Activated T-cell treated with anti-CD3 and anti-CD28 coated beads, Interleukin-2, amount 50 U/mL, for 4 hours (primary cell): ENCODE data around the gene SGTA. TPM values are rescaled to one million over a fixed set of nuclear protein-coding genes. Genes with fewer than 3 reads are reported as not detected.

Source experiments
- ATAC-seq, 2 donors: fragments of 200-7000 bp; cut with Tn5 transposase; one replicate each; pipeline ENCODE4 v1.10.0; 2021
- DNase-seq: peaks from one replicate; pipeline ENCODE4 v3.0.0-alpha.2; 2020
- H3K27me3 Mint-ChIP-seq: one replicate; pipeline ENCODE4 v1.8.0; 2021; ENCODE audit warnings: low read depth, mixed read lengths
- H3K36me3 Mint-ChIP-seq: one replicate; pipeline ENCODE4 v1.8.0; 2022; ENCODE audit warnings: mixed read lengths; ENCODE audit not compliant: insufficient read depth
- H3K4me1 Mint-ChIP-seq: one replicate; pipeline ENCODE4 v1.8.0; 2021; ENCODE audit warnings: low read depth, mixed read lengths
- H3K4me3 Mint-ChIP-seq: one replicate; pipeline ENCODE4 v1.8.0; 2021; ENCODE audit warnings: mild to moderate bottlenecking, moderate library complexity, mixed read lengths
- H3K9me3 Mint-ChIP-seq: one replicate; pipeline ENCODE4 v1.8.0; 2021; ENCODE audit warnings: mixed read lengths
- total RNA-seq, 3 donors: library from RNA; stranded (reverse); gene quantifications; one replicate each; pipeline ENCODE4 v1.2.1, GENCODE V29; 2021

SGTA gene
- total RNA-seq, 3 donors from 2014 or later, result 99.3 to 107 (median 102) TPM

DNA sequence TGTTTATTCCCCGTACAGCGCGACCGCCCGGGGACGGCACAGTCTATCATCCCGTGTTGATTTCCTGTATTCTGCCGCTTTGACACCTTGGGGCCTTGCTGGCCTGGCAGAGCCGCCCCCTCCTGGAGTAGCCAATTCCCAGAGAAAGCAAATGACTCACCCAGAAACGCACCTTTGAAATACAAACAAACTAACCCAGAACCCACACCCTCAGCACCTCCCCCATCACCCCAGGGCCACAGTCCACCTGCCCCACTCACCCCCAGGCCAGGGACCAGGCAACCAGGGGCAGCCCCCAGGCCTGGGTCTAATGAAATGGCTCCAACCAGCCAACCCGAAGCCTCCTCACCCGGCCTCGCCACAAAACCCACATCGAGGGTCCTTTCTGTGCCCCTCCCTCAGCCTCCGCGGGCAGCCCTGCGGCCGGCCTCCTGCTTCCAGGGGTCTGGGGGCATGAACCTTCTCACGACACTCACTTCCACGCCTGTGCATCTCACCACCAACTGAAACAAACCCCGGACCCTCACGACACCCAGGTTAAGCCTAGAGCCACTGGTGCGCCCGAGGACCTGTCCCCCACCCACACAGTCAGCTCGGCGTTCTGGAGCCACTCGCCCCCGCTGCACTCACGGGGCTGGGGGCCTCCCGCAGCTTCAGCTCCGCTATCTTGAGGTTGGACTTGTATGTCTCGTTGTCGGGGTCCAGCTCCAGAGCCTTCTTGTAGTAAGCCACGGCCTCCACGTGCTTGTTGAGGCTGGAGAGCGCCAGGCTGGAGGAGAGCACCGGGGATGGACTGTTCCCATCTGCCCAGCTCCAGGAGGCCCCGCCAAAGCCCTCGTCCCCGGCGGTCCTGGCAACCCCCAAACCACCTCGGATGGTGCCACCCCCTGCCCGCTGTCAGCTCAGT lies 20.9 kb downstream of the SGTA start:
- peaks cover 4% of the 10 kb centered on the region for H3K4me1 Mint-ChIP-seq
- no peak overlapping the region for H3K4me3 Mint-ChIP-seq
- no peaks in the 10 kb centered on the region for H3K27me3 Mint-ChIP-seq
- peaks cover 26% of the 10 kb centered on the region for H3K36me3 Mint-ChIP-seq
- ATAC-seq (no peak), DNase-seq (no peak)
- no peaks in the 10 kb centered on the region for H3K9me3 Mint-ChIP-seq

DNA sequence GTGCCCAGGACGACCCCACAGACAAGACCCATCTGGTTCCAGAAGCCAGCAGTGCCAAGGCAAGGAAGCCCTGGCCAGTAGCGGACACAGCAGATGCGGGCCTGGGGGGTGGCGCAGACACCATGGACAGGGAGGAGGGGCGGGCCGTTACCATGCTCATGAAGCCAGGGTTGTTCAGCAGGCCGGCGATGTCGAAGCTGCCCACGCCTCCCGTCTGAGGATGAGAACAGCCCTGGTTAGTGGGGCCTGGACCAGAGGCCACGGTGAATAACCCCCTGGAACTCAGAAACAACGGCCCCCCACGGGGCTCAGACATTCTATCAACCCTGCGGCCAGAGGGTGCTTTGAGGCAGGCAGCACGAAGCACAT lies 21.8 kb downstream of the SGTA start:
- Mint-ChIP-seq H3K4me3 (no peak overlapping the region), H3K9me3 (no peaks in the 10 kb centered on the region), H3K36me3 (peaks cover 26% of the 10 kb centered on the region), H3K27me3 (no peaks in the 10 kb centered on the region), H3K4me1 (peaks cover 4% of the 10 kb centered on the region)
- DNase-seq (no peak), ATAC-seq (no peak)

GRCh38 chr19:2759965-2760364 lies 23.1 kb downstream of the SGTA start:
- Mint-ChIP-seq H3K27me3 (no peaks in the 10 kb centered on the region), H3K9me3 (no peaks in the 10 kb centered on the region), H3K4me1 (peaks cover 4% of the 10 kb centered on the region), H3K4me3 (no peak overlapping the region), H3K36me3 (peaks cover 26% of the 10 kb centered on the region)
- no peak for DNase-seq
- ATAC-seq, result no peak

GRCh38 chr19:2759362-2759761 lies 23.7 kb downstream of the SGTA start:
- no peak for DNase-seq
- no peaks in the 10 kb centered on the region for H3K9me3 Mint-ChIP-seq
- no peaks in the 10 kb centered on the region for H3K27me3 Mint-ChIP-seq
- peaks cover 4% of the 10 kb centered on the region for H3K4me1 Mint-ChIP-seq
- H3K36me3 Mint-ChIP-seq, result peaks cover 24% of the 10 kb centered on the region
- H3K4me3 Mint-ChIP-seq, result no peak overlapping the region
- peak in 1 of 2 donors; percentile 32 for ATAC-seq

DNA sequence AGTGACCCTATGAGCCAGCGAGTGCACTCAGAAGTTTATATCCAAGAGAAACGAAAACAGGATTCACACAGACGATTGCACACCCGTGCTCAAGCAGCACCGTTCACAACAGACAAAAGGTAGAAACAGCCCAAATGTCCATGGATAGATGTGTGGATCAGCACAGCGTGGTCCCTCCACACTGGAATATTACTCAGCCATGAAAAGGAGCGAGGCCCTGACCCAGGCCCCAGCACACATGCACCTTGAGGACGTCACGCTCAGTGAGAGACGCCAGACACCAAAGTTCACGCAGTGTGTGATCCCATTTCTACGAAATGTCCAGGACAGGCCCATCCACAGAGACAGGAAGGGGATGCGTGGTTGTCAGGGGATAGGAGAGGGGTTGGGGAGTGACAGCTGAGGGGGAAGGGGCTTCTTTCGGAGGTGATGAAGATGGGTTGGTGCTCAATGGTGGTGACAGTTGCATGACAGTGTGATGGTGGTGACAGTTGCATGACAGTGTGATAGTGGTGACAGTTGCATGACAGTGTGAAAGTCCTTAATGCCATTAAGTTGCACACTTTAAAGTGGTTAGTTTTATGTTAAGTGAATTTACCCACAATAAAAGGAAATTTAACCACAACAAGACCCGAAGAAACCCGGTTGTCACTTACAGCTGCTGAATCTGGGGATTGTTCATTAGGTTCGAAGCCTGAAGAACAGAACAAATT lies 24.3 kb downstream of the SGTA start:
- peak; percentile 68 to 73 for ATAC-seq
- Mint-ChIP-seq H3K4me1 (peaks cover 4% of the 10 kb centered on the region), H3K27me3 (no peaks in the 10 kb centered on the region), H3K4me3 (no peak overlapping the region), H3K9me3 (no peaks in the 10 kb centered on the region), H3K36me3 (peaks cover 30% of the 10 kb centered on the region)
- no peak for DNase-seq

DNA sequence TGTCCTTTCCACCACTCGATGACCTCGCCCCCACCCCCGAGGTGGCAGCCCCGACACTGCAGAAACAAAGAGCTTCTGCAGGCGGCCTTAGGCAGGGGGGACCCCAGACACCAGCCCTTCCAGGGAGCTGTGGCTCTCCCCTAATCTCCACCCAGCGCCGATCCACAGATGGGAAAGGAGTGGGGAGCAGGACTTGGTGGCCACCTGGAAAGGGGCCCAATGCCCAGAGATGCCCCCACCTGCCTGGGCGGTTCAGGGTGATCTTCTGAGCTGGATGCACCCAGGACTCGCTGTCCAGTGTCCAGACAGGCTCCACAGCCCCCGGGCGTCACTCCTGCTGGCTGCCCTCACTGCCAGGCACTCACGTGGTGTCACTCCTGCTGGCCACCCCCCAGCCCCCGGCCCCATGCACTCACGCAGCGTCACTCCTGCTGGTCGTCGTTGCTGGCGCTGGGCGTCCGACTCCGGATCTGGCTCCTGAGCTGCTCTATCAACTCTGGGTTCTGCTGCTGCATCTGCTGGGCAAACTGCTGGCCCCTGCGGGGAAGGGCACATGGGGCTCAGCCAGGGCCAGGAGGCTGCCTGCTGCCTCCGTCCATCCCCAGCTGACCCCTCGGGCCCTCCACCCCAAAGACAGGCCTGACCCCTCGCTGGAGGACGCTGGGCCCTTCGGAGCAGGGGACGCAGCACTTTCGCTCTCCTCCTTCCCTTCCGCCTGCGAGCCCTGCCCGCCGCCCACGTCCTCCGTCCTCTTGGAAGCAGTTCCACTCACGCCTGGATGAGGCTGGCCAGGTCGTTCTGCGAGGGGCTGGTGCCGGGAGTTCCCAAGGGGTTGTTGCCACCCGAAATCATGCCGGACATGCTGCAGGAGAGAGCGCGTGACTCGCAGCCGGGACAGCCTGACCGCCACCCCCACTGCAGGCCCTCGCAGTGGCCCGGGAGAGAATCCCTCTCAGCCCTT lies 25.9 kb downstream of the SGTA start:
- Mint-ChIP-seq H3K4me3 (no peak overlapping the region), H3K9me3 (no peaks in the 10 kb centered on the region), H3K4me1 (peaks cover 4% of the 10 kb centered on the region), H3K27me3 (no peaks in the 10 kb centered on the region), H3K36me3 (peaks cover 24% of the 10 kb centered on the region)
- DNase-seq (no peak), ATAC-seq (no peak)

DNA sequence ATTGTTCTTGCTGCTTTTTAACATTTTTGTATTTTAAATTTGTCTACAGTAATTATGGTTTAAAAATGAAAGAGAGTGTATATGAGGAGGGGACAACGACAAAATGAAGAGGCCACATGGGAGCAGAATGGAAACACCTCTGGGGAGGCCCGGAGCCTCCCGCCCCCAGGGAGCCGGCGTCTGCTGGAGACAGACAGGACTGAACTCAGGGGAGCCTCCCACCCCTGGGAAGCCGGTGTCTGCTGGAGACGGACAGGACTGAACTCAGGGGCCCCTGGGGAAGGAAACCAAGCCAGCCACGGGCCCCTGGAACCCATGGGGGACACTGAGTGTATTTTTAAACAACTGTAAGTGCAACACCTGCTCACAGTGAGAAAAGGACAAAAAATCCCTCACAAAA lies 26.6 kb downstream of the SGTA start:
- Mint-ChIP-seq H3K36me3 (peaks cover 20% of the 10 kb centered on the region), H3K4me3 (no peak overlapping the region), H3K27me3 (no peaks in the 10 kb centered on the region), H3K9me3 (no peaks in the 10 kb centered on the region), H3K4me1 (peaks cover 4% of the 10 kb centered on the region)
- DNase-seq (no peak), ATAC-seq (no peak)

- H3K36me3 Mint-ChIP-seq, result peaks cover 20% of the 10 kb centered on the region
- H3K4me1 Mint-ChIP-seq, result peaks cover 4% of the 10 kb centered on the region
- no peak overlapping the region for H3K4me3 Mint-ChIP-seq
- DNase-seq (no peak), ATAC-seq (no peak)
- no peaks in the 10 kb centered on the region for H3K9me3 Mint-ChIP-seq
- no peaks in the 10 kb centered on the region for H3K27me3 Mint-ChIP-seq
Measured at GRCh38 chr19:2755811-2756210, 27.3 kb downstream of the SGTA start.

- ATAC-seq, result no peak
Measured at GRCh38 chr19:2755448-2755705, 27.7 kb downstream of the SGTA start.

DNA sequence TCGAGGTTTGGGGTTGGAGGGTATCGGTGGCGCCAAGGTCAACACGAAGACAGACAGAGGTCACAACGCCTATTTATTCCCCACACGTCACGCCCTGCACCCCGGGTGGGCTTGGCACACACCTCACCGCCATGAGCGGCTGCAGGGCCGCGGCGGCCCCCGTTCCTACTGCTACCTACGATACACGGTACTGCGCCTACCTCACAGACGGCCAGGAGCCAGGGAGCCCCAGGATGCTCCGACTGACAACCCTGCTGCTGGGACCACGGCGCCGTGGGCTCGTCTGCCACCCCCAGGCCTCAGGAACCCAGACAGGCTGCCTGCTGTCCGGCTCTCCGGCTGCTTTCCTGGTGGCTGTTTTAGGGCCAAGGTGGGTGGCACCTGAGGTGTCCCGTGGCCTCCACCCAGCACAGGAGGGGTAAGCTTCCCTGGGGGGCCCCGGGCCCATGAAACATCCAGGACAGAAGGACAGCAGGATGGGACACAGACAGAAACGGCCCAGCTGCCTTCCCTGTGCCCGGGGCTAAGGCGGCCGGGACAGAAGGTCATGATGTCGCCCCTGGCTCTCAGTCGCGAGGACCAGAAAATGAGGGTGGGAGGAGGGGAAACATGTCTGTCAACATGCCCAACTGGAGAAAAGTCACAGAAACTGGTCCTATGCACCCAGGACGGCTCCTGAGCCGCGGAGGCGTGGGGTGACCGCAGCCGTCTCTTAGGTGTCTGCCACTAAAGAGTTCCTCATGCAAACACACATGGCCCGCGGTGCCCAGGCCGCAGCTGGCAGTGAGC lies 28.2 kb downstream of the SGTA start:
- DNase-seq (no peak), ATAC-seq (no peak)
- no peaks in the 10 kb centered on the region for H3K27me3 Mint-ChIP-seq
- H3K36me3 Mint-ChIP-seq, result peaks cover 18% of the 10 kb centered on the region
- H3K4me3 Mint-ChIP-seq, result no peak overlapping the region
- no peaks in the 10 kb centered on the region for H3K9me3 Mint-ChIP-seq
- H3K4me1 Mint-ChIP-seq, result peaks cover 4% of the 10 kb centered on the region

More at GRCh38 chr19:2755448-2755705, 27.7 kb downstream of the SGTA start:
- no peak overlapping the region for H3K4me3 Mint-ChIP-seq
- H3K36me3 Mint-ChIP-seq, result peaks cover 20% of the 10 kb centered on the region
- no peak for DNase-seq
- peaks cover 4% of the 10 kb centered on the region for H3K4me1 Mint-ChIP-seq
- H3K27me3 Mint-ChIP-seq, result no peaks in the 10 kb centered on the region
- no peaks in the 10 kb centered on the region for H3K9me3 Mint-ChIP-seq

DNA sequence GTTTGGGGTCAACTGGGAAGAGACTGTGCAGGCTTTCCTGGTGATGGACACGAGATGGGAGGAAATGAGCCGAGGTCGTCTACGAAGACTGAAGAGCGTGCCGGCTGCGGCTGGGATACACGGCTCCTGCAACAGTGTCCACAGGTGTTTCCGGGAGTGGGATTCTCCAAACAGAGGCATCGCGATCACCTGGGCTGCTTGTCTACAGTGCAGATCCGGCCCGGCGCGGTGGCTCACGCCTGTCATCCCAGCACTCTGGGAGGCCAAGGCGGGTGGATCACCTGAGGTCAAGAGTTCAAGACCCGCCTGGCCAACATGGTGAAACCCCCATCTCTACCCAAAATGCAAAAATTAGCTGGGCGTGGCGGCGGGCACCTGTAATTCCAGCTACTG lies 31.6 kb downstream of the SGTA start:
- Mint-ChIP-seq H3K36me3 (peaks cover 8% of the 10 kb centered on the region), H3K4me3 (no peak overlapping the region), H3K27me3 (no peaks in the 10 kb centered on the region), H3K4me1 (no peaks in the 10 kb centered on the region), H3K9me3 (no peaks in the 10 kb centered on the region)
- DNase-seq (no peak), ATAC-seq (no peak)

- ATAC-seq, result no peak
- Mint-ChIP-seq H3K36me3 (peaks cover 8% of the 10 kb centered on the region), H3K4me3 (no peak overlapping the region), H3K4me1 (no peaks in the 10 kb centered on the region), H3K9me3 (no peaks in the 10 kb centered on the region), H3K27me3 (no peaks in the 10 kb centered on the region)
- no peak for DNase-seq
Measured at GRCh38 chr19:2750808-2751437, 32.1 kb downstream of the SGTA start.

DNA sequence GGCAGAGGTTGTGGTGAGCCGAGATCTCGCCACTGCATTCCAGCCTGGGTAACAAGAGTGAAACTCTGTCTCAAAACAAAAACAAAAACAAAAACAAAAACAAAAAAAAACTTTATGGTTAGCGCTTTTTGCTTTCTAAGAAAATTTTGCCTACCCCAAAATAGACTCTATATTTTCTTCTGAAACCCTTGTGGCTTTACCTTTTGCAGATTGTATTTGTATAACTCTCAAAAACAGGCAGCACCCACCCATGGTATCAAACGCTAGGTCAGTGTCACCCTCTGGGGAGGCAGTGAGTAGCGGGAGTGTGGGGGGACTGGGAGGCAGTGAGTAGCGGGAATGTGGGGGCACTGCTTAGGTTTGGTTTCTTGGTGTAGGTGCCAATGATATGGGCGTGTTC lies 35.7 kb downstream of the SGTA start:
- no peaks in the 10 kb centered on the region for H3K36me3 Mint-ChIP-seq
- H3K27me3 Mint-ChIP-seq, result peaks cover 2% of the 10 kb centered on the region
- H3K4me1 Mint-ChIP-seq, result no peaks in the 10 kb centered on the region
- no peak overlapping the region for H3K4me3 Mint-ChIP-seq
- H3K9me3 Mint-ChIP-seq, result no peaks in the 10 kb centered on the region
- DNase-seq (no peak), ATAC-seq (no peak)
